Trophoblast cell (in vitro differentiated cells and primary cell): ENCODE data around the gene GTF2IRD1.

ENCODE experiments used
- DNase-seq, 2 donors: peaks; one replicate each; pipeline ENCODE4 v3.0.0-alpha.2; 2016
- H2AFZ ChIP-seq: 2 replicates; pipeline ENCODE4 v1.6.1; 2013; ENCODE audit warnings: low read length, moderate library complexity, mild to moderate bottlenecking; ENCODE audit not compliant: insufficient read depth, poor library complexity
- H2AK5ac ChIP-seq: 2 replicates; pipeline ENCODE4 v1.6.1; 2013; ENCODE audit warnings: mild to moderate bottlenecking, low read length
- H2BK120ac ChIP-seq: 2 replicates; pipeline ENCODE4 v1.6.1; 2013; ENCODE audit warnings: low read length, mild to moderate bottlenecking, moderate library complexity; ENCODE audit not compliant: insufficient read depth, poor library complexity
- H2BK12ac ChIP-seq: 2 replicates; pipeline ENCODE4 v1.6.1; 2013; ENCODE audit warnings: mild to moderate bottlenecking, low read length, moderate library complexity
- H2BK5ac ChIP-seq: 2 replicates; pipeline ENCODE4 v1.6.1; 2013; ENCODE audit warnings: low read length, low read depth, moderate library complexity, mild to moderate bottlenecking; ENCODE audit not compliant: poor library complexity
- H3K14ac ChIP-seq: 2 replicates; pipeline ENCODE4 v1.6.1; 2013; ENCODE audit warnings: mild to moderate bottlenecking, low read length
- H3K18ac ChIP-seq: 2 replicates; pipeline ENCODE4 v1.6.1; 2013; ENCODE audit warnings: mild to moderate bottlenecking, low read length
- H3K23ac ChIP-seq: 2 replicates; pipeline ENCODE4 v1.6.1; 2013; ENCODE audit warnings: low read length
- H3K27ac ChIP-seq: 2 replicates; pipeline ENCODE4 v1.5.1; 2013; ENCODE audit warnings: low read depth, mild to moderate bottlenecking, inconsistent platforms, low read length, moderate library complexity
- H3K27me3 ChIP-seq: 2 replicates; pipeline ENCODE4 v1.6.1; 2013; ENCODE audit warnings: inconsistent platforms, mild to moderate bottlenecking, low read length, moderate library complexity; ENCODE audit not compliant: insufficient read depth
- H3K36me3 ChIP-seq, 2 experiments: 1 replicate in 1 of 2; 2 replicates in 1 of 2; pipeline ENCODE4 v1.6.1; 2013; ENCODE audit warnings: low read length in 2 of 2, mild to moderate bottlenecking in 2 of 2, moderate library complexity in 1 of 2; ENCODE audit not compliant: insufficient read depth in 2 of 2, control insufficient read depth in 1 of 2
- H3K4ac ChIP-seq: 2 replicates; pipeline ENCODE4 v1.6.1; 2013; ENCODE audit warnings: low read depth, mild to moderate bottlenecking, low read length, moderate library complexity
- H3K4me1 ChIP-seq, 2 experiments: 1 replicate in 1 of 2; 2 replicates in 1 of 2; pipeline ENCODE4 v1.6.1; 2013; ENCODE audit warnings: low read length in 2 of 2, mild to moderate bottlenecking in 2 of 2, moderate library complexity in 1 of 2; ENCODE audit not compliant: insufficient read depth in 2 of 2, control insufficient read depth in 1 of 2
- H3K4me2 ChIP-seq: 2 replicates; pipeline ENCODE4 v1.6.1; 2013; ENCODE audit warnings: inconsistent platforms, mild to moderate bottlenecking, low read length, moderate library complexity
- H3K4me3 ChIP-seq: 2 replicates; pipeline ENCODE4 v1.5.1; 2013; ENCODE audit warnings: mild to moderate bottlenecking, low read depth, low read length, inconsistent platforms
- H3K79me1 ChIP-seq: one replicate; pipeline ENCODE4 v1.6.1; 2013; ENCODE audit warnings: low read length
- H3K79me2 ChIP-seq: 2 replicates; pipeline ENCODE4 v1.6.1; 2013; ENCODE audit warnings: low read length, mild to moderate bottlenecking; ENCODE audit not compliant: control insufficient read depth, insufficient read depth, poor library complexity
- H3K9ac ChIP-seq: 2 replicates; pipeline ENCODE4 v1.6.1; 2013; ENCODE audit warnings: mild to moderate bottlenecking, low read length
- H3K9me3 ChIP-seq: 2 replicates; pipeline ENCODE4 v1.6.1; 2013; ENCODE audit warnings: low read depth, mild to moderate bottlenecking, control low read depth, inconsistent platforms, low read length; ENCODE audit not compliant: insufficient read depth
- H4K12ac ChIP-seq: 2 replicates; pipeline ENCODE4 v1.6.1; 2013; ENCODE audit warnings: low read depth, mild to moderate bottlenecking, low read length, moderate library complexity
- H4K8ac ChIP-seq: 2 replicates; pipeline ENCODE4 v1.6.1; 2013; ENCODE audit warnings: low read depth, mild to moderate bottlenecking, low read length, moderate library complexity
- H4K91ac ChIP-seq: one replicate; pipeline ENCODE4 v1.6.1; 2013; ENCODE audit warnings: low read depth, mild to moderate bottlenecking, low read length, moderate library complexity
- WGBS: extraction: QIAGEN DNeasy Blood & Tissue Kit; methylation state at CpG from one replicate; pipeline ENCODE4 v1.1.7; 2013; ENCODE audit warnings: missing lambda C conversion rate; ENCODE audit not compliant: insufficient read length, insufficient coverage; ENCODE audit errors: extremely low coverage; 5-methylcytosine and 5-hydroxymethylcytosine counted together

GTF2IRD1 gene

GRCh38 chr7:74623135-74623534 lies 169.4 kb downstream of the GTF2IRD1 start:
- Histone ChIP-seq H3K9me3 (peaks cover 2% of the 10 kb centered on the region), H2AFZ (no peak overlapping the region), H2BK120ac (no peak overlapping the region), H3K4me3 (no peak overlapping the region), H3K79me1 (no peaks in the 10 kb centered on the region), H3K36me3 (no peaks in the 10 kb centered on the region), H4K12ac (no peak overlapping the region), H2BK12ac (no peak overlapping the region), H3K23ac (no peak overlapping the region), H3K27me3 (no peaks in the 10 kb centered on the region), H3K79me2 (no peaks in the 10 kb centered on the region), H3K18ac (no peak overlapping the region), H3K4ac (no peak overlapping the region), H2BK5ac (no peak overlapping the region), H3K9ac (no peak overlapping the region), H4K8ac (no peak overlapping the region), H4K91ac (no peak overlapping the region), H3K4me1 (no peaks in the 10 kb centered on the region), H3K27ac (no peak overlapping the region), H3K14ac (no peak overlapping the region), H2AK5ac (no peak overlapping the region), H3K4me2 (no peak overlapping the region)
- DNase-seq: no peak
- 100% methylated on average over 3 of the region's 9 CpGs for WGBS

DNA sequence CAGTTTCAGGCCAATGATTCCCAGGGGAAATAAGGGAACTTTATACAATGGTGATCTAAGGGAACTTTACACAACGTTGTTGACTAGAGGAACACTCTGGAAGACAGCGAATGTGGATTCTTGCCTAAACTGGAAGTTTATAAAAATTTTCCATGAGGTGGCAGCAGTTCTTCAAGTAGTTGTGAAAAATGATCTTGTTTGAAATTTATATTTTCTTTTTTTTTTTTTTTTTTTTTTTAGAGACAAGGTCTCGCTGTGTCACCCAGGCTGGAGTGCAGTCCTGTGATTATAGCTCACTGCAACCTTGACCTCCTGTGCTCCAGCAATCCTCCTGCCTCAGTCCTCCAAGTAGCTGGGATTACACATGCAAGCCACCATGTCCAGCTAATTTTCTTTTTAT lies 171.7 kb downstream of the GTF2IRD1 start:
- H2BK12ac ChIP-seq: no peak overlapping the region
- H3K27me3 ChIP-seq: no peaks in the 10 kb centered on the region
- peak; percentile 21 to 43 for DNase-seq
- H3K4me1 ChIP-seq: no peaks in the 10 kb centered on the region
- H2BK5ac ChIP-seq: no peak overlapping the region
- no peaks in the 10 kb centered on the region for H3K36me3 ChIP-seq
- no peaks in the 10 kb centered on the region for H3K79me1 ChIP-seq
- no peak overlapping the region for H3K9ac ChIP-seq
- H3K79me2 ChIP-seq: no peaks in the 10 kb centered on the region
- H2AFZ ChIP-seq: no peak overlapping the region
- H3K23ac ChIP-seq: no peak overlapping the region
- H3K18ac ChIP-seq: no peak overlapping the region
- no peak overlapping the region for H4K91ac ChIP-seq
- H2BK120ac ChIP-seq: no peak overlapping the region
- H3K4ac ChIP-seq: no peak overlapping the region
- no peak overlapping the region for H4K8ac ChIP-seq
- H3K9me3 ChIP-seq: peaks cover 2% of the 10 kb centered on the region
- no peak overlapping the region for H3K27ac ChIP-seq
- no peak overlapping the region for H4K12ac ChIP-seq
- no peak overlapping the region for H3K4me2 ChIP-seq
- H3K14ac ChIP-seq: no peak overlapping the region
- no peak overlapping the region for H3K4me3 ChIP-seq
- H2AK5ac ChIP-seq: no peak overlapping the region
- WGBS: no CpG with 5 or more reads among the region's 3 CpGs

DNA sequence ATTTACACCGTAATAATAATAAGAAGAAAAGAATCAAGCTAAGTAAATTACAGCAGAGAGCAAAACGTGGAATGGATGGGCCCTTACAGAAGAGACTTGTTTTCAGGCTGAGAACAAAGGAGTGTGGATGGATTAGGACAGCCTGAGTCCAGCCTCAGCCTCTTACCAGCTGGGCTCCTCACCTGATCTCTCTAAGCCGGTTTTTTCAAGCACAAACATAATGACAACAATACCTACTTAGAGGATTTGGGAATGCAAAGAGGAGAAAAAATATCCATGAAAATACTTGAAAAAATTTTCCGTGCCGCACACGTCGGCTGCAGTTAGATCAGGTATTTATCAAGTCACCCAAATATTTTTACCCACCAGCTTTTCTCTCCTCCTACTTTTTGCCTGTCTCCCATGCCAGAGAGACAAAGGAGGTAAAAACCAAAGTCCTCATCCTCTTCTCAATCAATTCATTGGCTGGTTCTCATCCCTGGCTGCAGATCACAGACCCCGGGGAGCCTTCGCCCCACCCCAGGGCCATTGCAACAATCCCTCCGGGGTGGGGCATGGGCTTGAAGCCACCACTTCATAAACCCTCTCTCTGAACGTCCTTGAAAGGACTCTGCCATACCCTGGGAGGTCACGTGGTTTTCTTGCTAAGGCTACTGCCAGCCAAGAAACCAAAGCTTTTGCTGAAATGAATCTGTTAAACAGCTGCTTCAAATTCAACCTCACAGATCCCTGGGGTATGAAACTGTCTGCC lies 174.1 kb downstream of the GTF2IRD1 start:
- H2BK12ac ChIP-seq: no peak overlapping the region
- H3K4me3 ChIP-seq: no peak overlapping the region
- no peak overlapping the region for H2AFZ ChIP-seq
- no peak overlapping the region for H2BK120ac ChIP-seq
- no peaks in the 10 kb centered on the region for H3K79me1 ChIP-seq
- DNase-seq: no peak
- no peak overlapping the region for H3K18ac ChIP-seq
- H3K27me3 ChIP-seq: no peaks in the 10 kb centered on the region
- H3K36me3 ChIP-seq: no peaks in the 10 kb centered on the region
- no peak overlapping the region for H4K91ac ChIP-seq
- H4K8ac ChIP-seq: no peak overlapping the region
- no peak overlapping the region for H3K9ac ChIP-seq
- no peak overlapping the region for H3K23ac ChIP-seq
- no peaks in the 10 kb centered on the region for H3K4me1 ChIP-seq
- H2AK5ac ChIP-seq: no peak overlapping the region
- peaks cover 2% of the 10 kb centered on the region for H3K9me3 ChIP-seq
- H3K27ac ChIP-seq: no peak overlapping the region
- no peaks in the 10 kb centered on the region for H3K79me2 ChIP-seq
- no peak overlapping the region for H3K14ac ChIP-seq
- H2BK5ac ChIP-seq: no peak overlapping the region
- no peak overlapping the region for H4K12ac ChIP-seq
- no peak overlapping the region for H3K4me2 ChIP-seq
- no peak overlapping the region for H3K4ac ChIP-seq
- WGBS: no CpG with 5 or more reads among the region's 12 CpGs

DNA sequence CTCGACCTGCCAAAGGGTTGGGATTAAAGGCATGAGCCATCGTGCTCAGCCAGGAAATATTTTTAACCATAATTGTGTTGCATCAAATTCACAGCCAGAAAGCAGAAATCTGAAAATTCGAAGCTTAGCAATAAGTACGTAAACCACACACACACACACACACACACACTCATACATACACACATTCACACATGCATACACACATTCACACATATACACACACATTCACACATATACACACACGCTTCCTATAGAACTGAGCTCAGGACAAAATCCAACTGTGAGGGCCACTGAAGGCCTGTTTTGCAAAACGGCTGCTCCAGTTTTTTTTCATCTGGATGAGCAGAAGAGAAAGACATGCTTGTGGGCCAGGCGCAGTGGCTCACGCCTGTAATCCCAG lies 178.8 kb downstream of the GTF2IRD1 start:
- H3K36me3 ChIP-seq: no peaks in the 10 kb centered on the region
- H3K4me1 ChIP-seq: peaks cover 5% of the 10 kb centered on the region in 2 experiments
- H2BK5ac ChIP-seq: no peak overlapping the region
- no peak overlapping the region for H2BK12ac ChIP-seq
- H4K8ac ChIP-seq: no peak overlapping the region
- H2AFZ ChIP-seq: no peak overlapping the region
- H4K91ac ChIP-seq: no peak overlapping the region
- no peak overlapping the region for H3K9ac ChIP-seq
- H4K12ac ChIP-seq: no peak overlapping the region
- no peaks in the 10 kb centered on the region for H3K9me3 ChIP-seq
- no peak overlapping the region for H3K4me2 ChIP-seq
- H2BK120ac ChIP-seq: no peak overlapping the region
- no peak for DNase-seq
- no peak overlapping the region for H3K23ac ChIP-seq
- H3K14ac ChIP-seq: no peak overlapping the region
- H3K79me1 ChIP-seq: no peaks in the 10 kb centered on the region
- H3K27me3 ChIP-seq: no peaks in the 10 kb centered on the region
- no CpG with 5 or more reads among the region's 8 CpGs for WGBS
- H3K4ac ChIP-seq: no peak overlapping the region
- no peak overlapping the region for H3K18ac ChIP-seq
- H3K79me2 ChIP-seq: no peaks in the 10 kb centered on the region
- H2AK5ac ChIP-seq: no peak overlapping the region
- H3K27ac ChIP-seq: no peak overlapping the region
- H3K4me3 ChIP-seq: no peak overlapping the region
